ENCODE data around the gene PYROXD2. TPM values are rescaled to one million over a fixed set of nuclear protein-coding genes. Genes with fewer than 3 reads are reported as not detected.

The PYROXD2 gene
- total and polyA plus RNA-seq, 2 of the 8 experiments (the other 6 are each of a cell fraction or from before 2014, with no cell fraction given) = 3.2 to 5.4 TPM

DNA sequence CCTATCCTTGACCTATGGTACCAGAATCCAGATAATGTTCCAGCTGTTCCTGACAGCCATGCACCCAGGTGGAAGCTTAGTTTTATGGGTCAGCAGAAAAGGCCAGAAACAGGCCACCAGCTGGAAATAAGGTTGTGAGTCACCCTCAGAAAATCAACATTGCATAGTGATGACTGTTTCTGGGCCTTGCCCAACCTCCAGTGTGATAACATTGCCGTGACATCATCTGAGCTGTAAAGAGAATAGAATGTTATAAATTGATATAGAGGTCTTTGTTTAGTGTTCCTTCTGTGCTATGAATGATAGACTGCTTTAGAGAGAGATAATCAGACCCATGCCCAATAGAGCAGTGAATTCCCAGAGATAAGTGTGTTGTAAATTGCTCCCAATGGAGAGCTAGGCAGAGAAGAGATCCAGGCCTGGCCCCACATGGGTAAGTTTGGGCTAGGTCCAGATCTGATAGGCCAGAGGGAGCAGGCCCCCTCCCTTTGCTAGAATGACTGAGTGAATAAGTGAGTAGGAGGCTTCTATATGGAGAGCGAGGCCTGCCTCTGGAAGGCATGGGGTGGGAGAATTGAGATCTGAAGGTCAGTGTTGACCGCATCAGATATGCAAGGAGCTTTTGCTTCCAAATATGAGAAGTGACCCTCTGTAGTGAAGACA lies 46.0 kb upstream of the PYROXD2 start:
- Histone ChIP-seq H4K8ac (ENCODE audit: extremely low read depth, insufficient read depth, low read length) (no peak overlapping the region), H3K4me1 (replicated peaks in 1 of 4; ENCODE audit: control insufficient read depth in 3 of 4, insufficient read depth in 4 of 4, low read length in 3 of 4) (peaks cover 5 to 12% (median 7%) of the 10 kb centered on the region in 4 experiments), H3K9ac (replicated peaks in 1 of 4; ENCODE audit: extremely low read depth in 1 of 4, low read depth in 3 of 4, low read length in 3 of 4) (no peak overlapping the region), H2BK5ac (ENCODE audit: low read depth, low read length) (no peak overlapping the region), H3K4ac (replicated peaks; ENCODE audit: insufficient read length, low read depth, low read length) (no peak overlapping the region), H3K79me2 (ENCODE audit: control insufficient read depth in 1 of 2, insufficient read depth in 2 of 2, low read length in 2 of 2) (no peaks in the 10 kb centered on the region), H3K79me1 (ENCODE audit: low read depth, low read length) (no peaks in the 10 kb centered on the region), H2BK15ac (ENCODE audit: low read length) (no peak overlapping the region), H3K27ac (ENCODE audit: low read depth, low read length) (no peak overlapping the region), H2BK12ac (ENCODE audit: low read depth, low read length) (no peak overlapping the region), H4K5ac (ENCODE audit: insufficient read length, low read depth, low read length) (no peak overlapping the region), H3K9me3 (ENCODE audit: insufficient read depth in 2 of 2, low read depth in 1 of 2, low read length in 1 of 2) (no peaks in the 10 kb centered on the region), H3K56ac (replicated peaks; ENCODE audit: insufficient read length, low read depth, low read length) (no peak overlapping the region), H2BK20ac (ENCODE audit: low read length) (no peak overlapping the region), H3K14ac (ENCODE audit: insufficient read length) (no peak overlapping the region), H3K27me3 (replicated peaks in 1 of 4; ENCODE audit: control insufficient read depth in 3 of 4, extremely low read depth in 1 of 4, insufficient read depth in 3 of 4, low read length in 3 of 4) (no peaks in the 10 kb centered on the region), H3K23ac (ENCODE audit: insufficient read length) (no peak overlapping the region), H3K18ac (ENCODE audit: extremely low read depth, low read length) (no peak overlapping the region), H2AK5ac (ENCODE audit: low read depth, low read length) (no peak overlapping the region), H4K20me1 (replicated peaks in 1 of 2; ENCODE audit: control insufficient read depth in 1 of 2, insufficient read depth in 2 of 2, low read length in 2 of 2) (no peaks in the 10 kb centered on the region), H3K4me2 (ENCODE audit: insufficient read depth in 1 of 2, low read depth in 2 of 2, low read length in 2 of 2) (no peak overlapping the region), H3K4me3 (ENCODE audit: extremely low read depth in 1 of 4, insufficient read depth in 2 of 4, low read depth in 3 of 4, low read length in 4 of 4) (no peak overlapping the region), H2BK120ac (replicated peaks; ENCODE audit: low read depth, low read length) (no peak overlapping the region), H2AFZ (ENCODE audit: low read length) (no peak overlapping the region), H3K36me3 (ENCODE audit: control insufficient read depth in 2 of 4, insufficient read depth in 4 of 4, low read length in 3 of 4) (no peaks in the 10 kb centered on the region), H4K91ac (replicated peaks; ENCODE audit: insufficient read length, low read length) (no peak overlapping the region), H3K23me2 (ENCODE audit: low read depth, low read length) (no peaks in the 10 kb centered on the region; the same call in 1 of the 2 replicates)
- 79% methylated on average over 3 of the region's 3 CpGs; no CpG with 5 or more reads in 1 of the 2 experiments for WGBS, 2 experiments (ENCODE audit: extremely low coverage in 1 of 2, insufficient coverage in 1 of 2, insufficient read length in 1 of 2, insufficient replicate concordance in 2 of 2, low coverage in 1 of 2, low lambda C conversion rate in 2 of 2, missing lambda C conversion rate in 1 of 2)
- ChIA-PET CTCF (ENCODE audit: partially characterized antibody) (interaction anchor here (1.2 kb wide), 2 partner anchors 8 to 287 kb away, joined by 3 to 4 read pairs; no protein-coding TSS in a partner anchor), POLR2A (ENCODE audit: partially characterized antibody) (no interaction called here)
- FAIRE-seq = no peak
- no peak for DNase-seq (ENCODE audit: low read depth in 1 of 2, low spot score in 2 of 2)
- TF ChIP-seq, protein P1, sequence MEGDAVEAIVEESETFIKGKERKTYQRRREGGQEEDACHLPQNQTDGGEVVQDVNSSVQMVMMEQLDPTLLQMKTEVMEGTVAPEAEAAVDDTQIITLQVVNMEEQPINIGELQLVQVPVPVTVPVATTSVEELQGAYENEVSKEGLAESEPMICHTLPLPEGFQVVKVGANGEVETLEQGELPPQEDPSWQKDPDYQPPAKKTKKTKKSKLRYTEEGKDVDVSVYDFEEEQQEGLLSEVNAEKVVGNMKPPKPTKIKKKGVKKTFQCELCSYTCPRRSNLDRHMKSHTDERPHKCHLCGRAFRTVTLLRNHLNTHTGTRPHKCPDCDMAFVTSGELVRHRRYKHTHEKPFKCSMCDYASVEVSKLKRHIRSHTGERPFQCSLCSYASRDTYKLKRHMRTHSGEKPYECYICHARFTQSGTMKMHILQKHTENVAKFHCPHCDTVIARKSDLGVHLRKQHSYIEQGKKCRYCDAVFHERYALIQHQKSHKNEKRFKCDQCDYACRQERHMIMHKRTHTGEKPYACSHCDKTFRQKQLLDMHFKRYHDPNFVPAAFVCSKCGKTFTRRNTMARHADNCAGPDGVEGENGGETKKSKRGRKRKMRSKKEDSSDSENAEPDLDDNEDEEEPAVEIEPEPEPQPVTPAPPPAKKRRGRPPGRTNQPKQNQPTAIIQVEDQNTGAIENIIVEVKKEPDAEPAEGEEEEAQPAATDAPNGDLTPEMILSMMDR (IDR thresholded peaks at IDR 0.05; ENCODE audit: control extremely low read depth in 1 of 3, insufficient read depth in 1 of 3, low read depth in 1 of 3, low read length in 3 of 3) = no peak
- TF ChIP-seq, protein P2, sequence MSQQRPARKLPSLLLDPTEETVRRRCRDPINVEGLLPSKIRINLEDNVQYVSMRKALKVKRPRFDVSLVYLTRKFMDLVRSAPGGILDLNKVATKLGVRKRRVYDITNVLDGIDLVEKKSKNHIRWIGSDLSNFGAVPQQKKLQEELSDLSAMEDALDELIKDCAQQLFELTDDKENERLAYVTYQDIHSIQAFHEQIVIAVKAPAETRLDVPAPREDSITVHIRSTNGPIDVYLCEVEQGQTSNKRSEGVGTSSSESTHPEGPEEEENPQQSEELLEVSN (IDR thresholded peaks at IDR 0.05) = no peak
- no peak for TF ChIP-seq RAD21 (IDR thresholded peaks at IDR 0.05 in 1 of 2, conservative IDR thresholded peaks at IDR 0.05 in 1 of 2; ENCODE audit: low read depth in 2 of 2, low read length in 2 of 2)
- no peak for TF ChIP-seq SIX5 (IDR thresholded peaks at IDR 0.05; ENCODE audit: low read depth, low read length)
- no peak for TF ChIP-seq KDM4A (IDR thresholded peaks at IDR 0.05; ENCODE audit: low read depth, low read length, severe bottlenecking)
- no peak for TF ChIP-seq MAFK (IDR thresholded peaks at IDR 0.05; ENCODE audit: low read depth, low read length)
- no peak for TF ChIP-seq HDAC2 (IDR thresholded peaks at IDR 0.05; ENCODE audit: borderline replicate concordance in 1 of 2, low read depth in 2 of 2, low read length in 2 of 2)
- no peak for TF ChIP-seq GABPA (IDR thresholded peaks at IDR 0.05; ENCODE audit: borderline replicate concordance, insufficient read depth, low read length)
- no peak for TF ChIP-seq TBP (IDR thresholded peaks at IDR 0.05; ENCODE audit: low read depth, low read length)

Data from H1 (cell line).